K562 (cell line): ENCODE data around the gene TERB1. TPM values are rescaled to one million over a fixed set of nuclear protein-coding genes. Genes with fewer than 3 reads are reported as not detected.

Source experiments
- ASH1L ChIP-seq: fragments of 450-650 bp; IDR thresholded peaks from 2 replicates; pipeline ENCODE4 v1.6.1; 2018; ENCODE audit warnings: borderline replicate concordance, mild to moderate bottlenecking, low read depth; ENCODE audit not compliant: partially characterized antibody
- CBFA2T3 ChIP-seq: fragments of 450-650 bp; IDR thresholded peaks from 2 replicates; pipeline ENCODE4 v1.6.1; 2017
- CBX8 ChIP-seq: fragments of 200-600 bp; sonication (generic); IDR thresholded peaks from 2 replicates; pipeline ENCODE4 v1.6.1; 2012; ENCODE audit warnings: borderline replicate concordance, mixed run types, low read depth, mild to moderate bottlenecking, moderate library complexity, mixed read lengths, low read length, control low read depth, inconsistent platforms; ENCODE audit not compliant: poor library complexity, severe bottlenecking; ENCODE audit errors: extremely low read depth
- DPF2 ChIP-seq: fragments of 450-650 bp; IDR thresholded peaks from 2 replicates; pipeline ENCODE4 v1.6.1; 2016
- GTF2E2 ChIP-seq: fragments of 200-800 bp; sonication (Bioruptor generic); IDR thresholded peaks from 2 replicates; pipeline ENCODE4 v1.6.1; 2016; ENCODE audit warnings: missing genetic modification characterization, missing compliant biosample characterization
- MAZ ChIP-seq, 2 experiments: fragments of 450-650 bp in 1 of 2; sonication (generic) in 1 of 2; formaldehyde crosslinking; IDR thresholded peaks in 1 of 2; conservative IDR thresholded peaks in 1 of 2; 2 replicates each; pipeline versions ENCODE4 v1.4.0 to v1.5.0; 2020; ENCODE audit warnings: mild to moderate bottlenecking in 1 of 2, missing genetic modification reagents in 1 of 2
- NR0B1 ChIP-seq: fragments of 450-650 bp; IDR thresholded peaks from one replicate; pipeline ENCODE4 v1.6.1; 2018; ENCODE audit warnings: mild to moderate bottlenecking, moderate library complexity; ENCODE audit not compliant: partially characterized antibody
- SIX5 ChIP-seq, 2 experiments: IDR thresholded peaks; 2 replicates each; pipeline ENCODE4 v1.6.1; 2011; ENCODE audit warnings: low read length in 2 of 2, borderline replicate concordance in 1 of 2, low read depth in 1 of 2, mild to moderate bottlenecking in 1 of 2, moderate library complexity in 1 of 2; ENCODE audit not compliant: insufficient read depth in 1 of 2
- SNAPC5 ChIP-seq: fragments of 250-450 bp; sonication (Bioruptor Pico); IDR thresholded peaks from 2 replicates; pipeline ENCODE4 v1.8.0; 2021; ENCODE audit warnings: moderate library complexity, mild to moderate bottlenecking, inconsistent platforms
- ZBED1 ChIP-seq: IDR thresholded peaks from 2 replicates; pipeline ENCODE4 v1.6.1; 2014
- ZFP91 ChIP-seq: sonication (generic); formaldehyde crosslinking; IDR thresholded peaks from 2 replicates; pipeline ENCODE4 v1.8.0; 2022; ENCODE audit warnings: mild to moderate bottlenecking, missing genetic modification reagents
- ZNF175 ChIP-seq: fragments of 200-800 bp; sonication (Bioruptor generic); IDR thresholded peaks from 2 replicates; pipeline ENCODE4 v1.6.1; 2016; ENCODE audit warnings: low read depth, mild to moderate bottlenecking, missing genetic modification characterization, missing compliant biosample characterization
- ZNF280B ChIP-seq: fragments of 250-450 bp; sonication (Bioruptor Pico); IDR thresholded peaks from 2 replicates; pipeline ENCODE4 v1.5.1; 2021; ENCODE audit warnings: mild to moderate bottlenecking
- ZNF512 ChIP-seq: IDR thresholded peaks from 2 replicates; pipeline ENCODE4 v1.6.1; 2016; ENCODE audit warnings: missing genetic modification characterization, missing compliant biosample characterization
- polyA plus RNA-seq, 8 experiments: library from polyadenylated mRNA; depleted of rRNA in 4 of 8; stranded (reverse) in 5 of 8; unstranded in 3 of 8; fragments of >200 nt; fragmentation: Nextera tagmentation in 2 of 8; fragmentation: Illumina TruSeq in 1 of 8; extraction: Ambion mirVana in 2 of 8; extraction: Trizol in 1 of 8; gene quantifications; 2 replicates each; pipeline versions ENCODE4 v1.2.1 to v1.2.3, GENCODE V29; 2011 to 2014; ENCODE audit warnings: inconsistent platforms in 1 of 8, missing spikeins in 1 of 8
- total RNA-seq, 7 experiments: library from RNA; depleted of rRNA in 6 of 7; stranded (reverse); fragments of >200 nt in 6 of 7; fragmentation: Illumina TruSeq in 2 of 7; extraction: Trizol in 2 of 7; gene quantifications; 2 replicates each; pipeline versions ENCODE4 v1.2.1 to v1.2.3, GENCODE V29; 2011 to 2021; ENCODE audit warnings: low replicate concordance in 1 of 7
- TF ChIP-seq, protein P1 (sequence below): fragments of 250-450 bp; sonication (Bioruptor Pico); IDR thresholded peaks from 2 replicates; pipeline ENCODE4 v1.5.0; 2021
- TF ChIP-seq, protein P2 (sequence below): fragments of 450-650 bp; IDR thresholded peaks from 2 replicates; pipeline ENCODE4 v1.7.1; 2018; ENCODE audit warnings: mild to moderate bottlenecking, low read depth; ENCODE audit not compliant: partially characterized antibody

TERB1 gene
- total and polyA plus RNA-seq, 9 of the 15 experiments (the other 6 are each of a cell fraction or from before 2014, with no cell fraction given) = not detected

GRCh38 chr16:66751303-66751991 is 49.9 kb downstream of the TERB1 start, which contains the start of gene DYNC1LI2 (continued):
- no peak for TF ChIP-seq NR0B1
- no peak for TF ChIP-seq ASH1L
- no peak for TF ChIP-seq SIX5 (IDR thresholded peaks at IDR 0.05; ENCODE audit: borderline replicate concordance in 1 of 2, insufficient read depth in 1 of 2, low read depth in 1 of 2, low read length in 2 of 2)
- no peak for TF ChIP-seq ZNF280B (CRISPR knock-in tag)
- no peak for TF ChIP-seq ZNF512 (tag)
- TF ChIP-seq DPF2 = no peak; the same call in 1 of the 2 replicates
- TF ChIP-seq ZNF175 (CRISPR knock-in tag) = no peak
- TF ChIP-seq, protein P1, sequence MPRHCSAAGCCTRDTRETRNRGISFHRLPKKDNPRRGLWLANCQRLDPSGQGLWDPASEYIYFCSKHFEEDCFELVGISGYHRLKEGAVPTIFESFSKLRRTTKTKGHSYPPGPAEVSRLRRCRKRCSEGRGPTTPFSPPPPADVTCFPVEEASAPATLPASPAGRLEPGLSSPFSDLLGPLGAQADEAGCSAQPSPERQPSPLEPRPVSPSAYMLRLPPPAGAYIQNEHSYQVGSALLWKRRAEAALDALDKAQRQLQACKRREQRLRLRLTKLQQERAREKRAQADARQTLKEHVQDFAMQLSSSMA (CRISPR knock-in tag) = no peak; the same call in 1 of the 2 replicates
- peak; percentile 40 to 94 for TF ChIP-seq MAZ (CRISPR knock-in tag; conservative IDR thresholded peaks at IDR 0.05 in 1 of 2, IDR thresholded peaks at IDR 0.05 in 1 of 2)
- TF ChIP-seq ZFP91 = no peak
- no peak for TF ChIP-seq CBX8
- TF ChIP-seq GTF2E2 (tag) = peak; percentile 79
- TF ChIP-seq, protein P2, sequence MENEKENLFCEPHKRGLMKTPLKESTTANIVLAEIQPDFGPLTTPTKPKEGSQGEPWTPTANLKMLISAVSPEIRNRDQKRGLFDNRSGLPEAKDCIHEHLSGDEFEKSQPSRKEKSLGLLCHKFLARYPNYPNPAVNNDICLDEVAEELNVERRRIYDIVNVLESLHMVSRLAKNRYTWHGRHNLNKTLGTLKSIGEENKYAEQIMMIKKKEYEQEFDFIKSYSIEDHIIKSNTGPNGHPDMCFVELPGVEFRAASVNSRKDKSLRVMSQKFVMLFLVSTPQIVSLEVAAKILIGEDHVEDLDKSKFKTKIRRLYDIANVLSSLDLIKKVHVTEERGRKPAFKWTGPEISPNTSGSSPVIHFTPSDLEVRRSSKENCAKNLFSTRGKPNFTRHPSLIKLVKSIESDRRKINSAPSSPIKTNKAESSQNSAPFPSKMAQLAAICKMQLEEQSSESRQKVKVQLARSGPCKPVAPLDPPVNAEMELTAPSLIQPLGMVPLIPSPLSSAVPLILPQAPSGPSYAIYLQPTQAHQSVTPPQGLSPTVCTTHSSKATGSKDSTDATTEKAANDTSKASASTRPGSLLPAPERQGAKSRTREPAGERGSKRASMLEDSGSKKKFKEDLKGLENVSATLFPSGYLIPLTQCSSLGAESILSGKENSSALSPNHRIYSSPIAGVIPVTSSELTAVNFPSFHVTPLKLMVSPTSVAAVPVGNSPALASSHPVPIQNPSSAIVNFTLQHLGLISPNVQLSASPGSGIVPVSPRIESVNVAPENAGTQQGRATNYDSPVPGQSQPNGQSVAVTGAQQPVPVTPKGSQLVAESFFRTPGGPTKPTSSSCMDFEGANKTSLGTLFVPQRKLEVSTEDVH = no peak
- TF ChIP-seq CBFA2T3 = no peak
- TF ChIP-seq SNAPC5 = no peak
- TF ChIP-seq ZBED1 = no peak
